ENCODE measurements around the gene ARAP1. TPM values are rescaled to one million over a fixed set of nuclear protein-coding genes. Genes with fewer than 3 reads are reported as not detected.

Gene ARAP1
- total RNA-seq, 1 experiment from 2014 or later = 151 TPM

DNA sequence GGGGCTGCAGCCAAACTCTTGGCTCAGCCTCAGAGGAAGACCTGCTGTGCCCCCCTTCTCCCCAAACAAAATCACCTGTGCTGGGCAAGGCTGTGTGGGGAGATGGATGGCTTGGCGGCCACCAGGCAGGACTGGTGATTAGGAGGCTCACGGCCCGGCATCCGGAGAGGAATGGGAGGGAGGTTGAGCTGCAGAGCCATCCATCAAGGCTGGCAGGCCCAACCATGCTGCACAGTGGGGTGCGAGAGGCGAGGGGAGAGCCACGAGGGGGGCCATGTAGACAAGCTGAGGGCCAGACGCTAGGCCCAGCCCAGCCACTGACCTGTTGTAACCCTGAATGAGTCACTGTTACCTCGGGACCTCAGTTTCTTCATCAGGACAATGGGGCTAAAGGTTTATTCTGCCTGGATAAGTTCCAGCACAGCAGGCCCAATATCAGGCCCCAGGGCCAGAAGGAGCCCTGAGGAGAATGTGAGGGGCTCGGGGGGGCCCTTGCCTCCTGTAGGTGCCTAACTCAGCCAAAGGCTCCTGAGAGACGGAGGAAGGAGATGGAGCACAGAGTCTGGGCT is 96.2 kb downstream of the ARAP1 start:
- Histone ChIP-seq H2AFZ (no peak overlapping the region), H3K4me3 (no peak overlapping the region), H3K9me2 (ENCODE audit: insufficient read depth) (no peaks in the 10 kb centered on the region), H3K27ac (no peak overlapping the region), H3K4me1 (replicated peaks; ENCODE audit: insufficient read depth) (no peaks in the 10 kb centered on the region), H3K36me3 (ENCODE audit: low read depth) (no peaks in the 10 kb centered on the region), H3K9me3 (ENCODE audit: insufficient read depth, low read depth) (no peaks in the 10 kb centered on the region), H3K27me3 (ENCODE audit: insufficient read depth, low read depth) (peaks cover 25% of the 10 kb centered on the region), H3K4me2 (no peak overlapping the region), H3K79me2 (ENCODE audit: low read depth) (no peaks in the 10 kb centered on the region), H4K20me1 (ENCODE audit: insufficient read depth) (no peaks in the 10 kb centered on the region; the same call in 1 of the 2 replicates), H3F3A (ENCODE audit: insufficient read depth, low read depth) (no peaks in the 10 kb centered on the region)
- no TSS peak for BruUV-seq (replicated peaks)
- POLR2A ChIA-PET (ENCODE audit: unreplicated experiment) = no interaction called here
- TF ChIP-seq EZH2 (IDR thresholded peaks at IDR 0.05; ENCODE audit: low read depth) = no peak
- TF ChIP-seq, protein P1, sequence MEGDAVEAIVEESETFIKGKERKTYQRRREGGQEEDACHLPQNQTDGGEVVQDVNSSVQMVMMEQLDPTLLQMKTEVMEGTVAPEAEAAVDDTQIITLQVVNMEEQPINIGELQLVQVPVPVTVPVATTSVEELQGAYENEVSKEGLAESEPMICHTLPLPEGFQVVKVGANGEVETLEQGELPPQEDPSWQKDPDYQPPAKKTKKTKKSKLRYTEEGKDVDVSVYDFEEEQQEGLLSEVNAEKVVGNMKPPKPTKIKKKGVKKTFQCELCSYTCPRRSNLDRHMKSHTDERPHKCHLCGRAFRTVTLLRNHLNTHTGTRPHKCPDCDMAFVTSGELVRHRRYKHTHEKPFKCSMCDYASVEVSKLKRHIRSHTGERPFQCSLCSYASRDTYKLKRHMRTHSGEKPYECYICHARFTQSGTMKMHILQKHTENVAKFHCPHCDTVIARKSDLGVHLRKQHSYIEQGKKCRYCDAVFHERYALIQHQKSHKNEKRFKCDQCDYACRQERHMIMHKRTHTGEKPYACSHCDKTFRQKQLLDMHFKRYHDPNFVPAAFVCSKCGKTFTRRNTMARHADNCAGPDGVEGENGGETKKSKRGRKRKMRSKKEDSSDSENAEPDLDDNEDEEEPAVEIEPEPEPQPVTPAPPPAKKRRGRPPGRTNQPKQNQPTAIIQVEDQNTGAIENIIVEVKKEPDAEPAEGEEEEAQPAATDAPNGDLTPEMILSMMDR (conservative IDR thresholded peaks at IDR 0.05) = no peak
- DNase-seq = no peak
- CTCF ChIA-PET = interaction anchor here (1.1 kb wide), 1 partner anchor 746 kb away, joined by 3 read pairs; no protein-coding TSS in a partner anchor
- intact Hi-C loops (cut with micrococcal nuclease; ENCODE audit: unreplicated experiment) = no loop called here

DNA sequence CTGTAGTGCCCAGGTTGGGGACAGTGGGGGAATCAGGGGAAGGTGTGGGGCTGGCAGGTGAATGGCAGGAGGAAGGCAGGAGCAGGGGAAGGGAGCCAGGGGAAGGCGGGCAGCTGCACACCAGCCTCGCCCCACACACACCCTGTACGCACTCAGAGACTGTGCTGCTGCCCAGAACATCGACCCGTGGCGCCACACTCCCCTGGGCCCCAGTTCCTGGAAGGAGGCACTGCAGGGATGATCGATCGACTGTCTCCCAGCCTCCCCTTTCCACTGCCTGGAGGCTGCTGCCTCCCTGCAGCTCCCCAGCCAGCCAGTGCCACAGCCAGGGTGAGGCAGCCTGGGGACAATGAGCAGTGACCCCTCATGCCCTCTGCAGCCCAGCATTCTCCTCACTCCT is 97.2 kb downstream of the ARAP1 start:
- no peaks in the 10 kb centered on the region for H3K36me3 ChIP-seq (ENCODE audit: low read depth)
- H3K9me2 ChIP-seq (ENCODE audit: insufficient read depth) = no peaks in the 10 kb centered on the region
- H2AFZ ChIP-seq = no peak overlapping the region
- intact Hi-C loops (cut with micrococcal nuclease; ENCODE audit: unreplicated experiment) = no loop called here
- no TSS peak for BruUV-seq (replicated peaks)
- DNase-seq = no peak
- H4K20me1 ChIP-seq (ENCODE audit: insufficient read depth) = no peaks in the 10 kb centered on the region; the same call in 1 of the 2 replicates
- H3K9me3 ChIP-seq (ENCODE audit: insufficient read depth, low read depth) = no peaks in the 10 kb centered on the region
- H3K27ac ChIP-seq = no peak overlapping the region
- H3K4me3 ChIP-seq = no peak overlapping the region
- TF ChIP-seq EZH2 (IDR thresholded peaks at IDR 0.05; ENCODE audit: low read depth) = no peak
- TF ChIP-seq, protein P1 (conservative IDR thresholded peaks at IDR 0.05) = no peak
- POLR2A ChIA-PET (ENCODE audit: unreplicated experiment) = no interaction called here
- CTCF ChIA-PET = interaction anchor here (1.1 kb wide), 1 partner anchor 747 kb away, joined by 3 read pairs; no protein-coding TSS in a partner anchor
- no peak overlapping the region for H3K4me2 ChIP-seq
- no peaks in the 10 kb centered on the region for H3K79me2 ChIP-seq (ENCODE audit: low read depth)
- H3F3A ChIP-seq (ENCODE audit: insufficient read depth, low read depth) = no peaks in the 10 kb centered on the region
- H3K4me1 ChIP-seq (replicated peaks; ENCODE audit: insufficient read depth) = no peaks in the 10 kb centered on the region
- peaks cover 25% of the 10 kb centered on the region for H3K27me3 ChIP-seq (ENCODE audit: insufficient read depth, low read depth)

DNA sequence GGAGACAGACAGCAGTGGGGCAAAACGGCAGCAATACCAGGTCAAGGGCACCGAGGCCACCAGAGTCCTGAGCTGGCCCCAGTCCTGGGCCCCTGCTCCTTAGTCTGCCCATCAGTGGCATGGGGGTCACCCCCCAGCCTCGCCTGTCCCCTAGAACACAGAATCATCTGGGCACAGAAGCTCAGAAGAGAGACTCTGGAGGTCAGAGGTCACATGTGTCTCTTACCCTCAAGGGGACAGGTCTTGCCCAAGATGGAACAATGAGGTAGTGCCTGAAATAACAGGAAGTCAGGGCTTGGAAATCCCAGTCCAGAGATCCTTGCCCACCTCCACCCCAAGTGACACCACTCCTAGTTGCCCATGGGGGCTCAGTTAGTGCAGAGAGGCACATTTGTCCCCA is 98.6 kb downstream of the ARAP1 start:
- H3K27ac ChIP-seq = no peak overlapping the region
- H3K27me3 ChIP-seq (ENCODE audit: insufficient read depth, low read depth) = peaks cover 12% of the 10 kb centered on the region
- no peaks in the 10 kb centered on the region for H3K79me2 ChIP-seq (ENCODE audit: low read depth)
- H2AFZ ChIP-seq = no peak overlapping the region
- H3K9me2 ChIP-seq (ENCODE audit: insufficient read depth) = no peaks in the 10 kb centered on the region
- CTCF ChIA-PET = no interaction called here
- no peak overlapping the region for H3K4me2 ChIP-seq
- DNase-seq = no peak
- no peak for TF ChIP-seq EZH2 (IDR thresholded peaks at IDR 0.05; ENCODE audit: low read depth)
- TF ChIP-seq, protein P1 (conservative IDR thresholded peaks at IDR 0.05) = no peak
- H3K4me1 ChIP-seq (replicated peaks; ENCODE audit: insufficient read depth) = no peaks in the 10 kb centered on the region
- H3F3A ChIP-seq (ENCODE audit: insufficient read depth, low read depth) = no peaks in the 10 kb centered on the region
- intact Hi-C loops (cut with micrococcal nuclease; ENCODE audit: unreplicated experiment) = no loop called here
- H3K36me3 ChIP-seq (ENCODE audit: low read depth) = no peaks in the 10 kb centered on the region
- POLR2A ChIA-PET (ENCODE audit: unreplicated experiment) = no interaction called here
- no TSS peak for BruUV-seq (replicated peaks)
- H3K4me3 ChIP-seq = no peak overlapping the region
- no peaks in the 10 kb centered on the region; the same call in 1 of the 2 replicates for H4K20me1 ChIP-seq (ENCODE audit: insufficient read depth)
- no peaks in the 10 kb centered on the region for H3K9me3 ChIP-seq (ENCODE audit: insufficient read depth, low read depth)
